AG04449 (cell line): Measurements from ENCODE around the gene GFPT1.
A peak's percentile ranks its signal among the peaks of the same experiment; 100 is the strongest.

Experiments
- CTCF ChIA-PET: fragments of 350-600 bp; formaldehyde crosslinking; extraction: SDS; loops from one replicate; lab custom pipeline; 2021; ENCODE audit warnings: antibody characterized with exemption; lab: Yijun Ruan, JAX
- POLR2A ChIA-PET: fragments of 400-600, 350-600 bp; formaldehyde crosslinking; extraction: SDS; loops from one replicate; lab custom pipeline; 2020; ENCODE audit warnings: antibody characterized with exemption, inconsistent platforms; lab: Yijun Ruan, JAX
- DNase-seq: peaks from one replicate; pipeline ENCODE4 v3.0.0-alpha.2; 2010; ENCODE audit warnings: low read depth, low spot score
- H3K4me3 ChIP-seq: 2 replicates; pipeline ENCODE4 v1.5.1; 2011; ENCODE audit warnings: low read depth, mild to moderate bottlenecking, control low read depth, low read length
- CTCF ChIP-seq: IDR thresholded peaks from one replicate; pipeline ENCODE4 v1.5.1; 2011; ENCODE audit warnings: mild to moderate bottlenecking, moderate library complexity, low read length, control low read depth, inconsistent platforms; ENCODE audit not compliant: insufficient read depth; ENCODE audit errors: missing control alignments

The GFPT1 gene

GRCh38 chr2:69386789-69387734 lies at the start of gene GFPT1:
Gene GFPT1 (minus strand): TSS chr2:69387227. CDS start chr2:69387071, 156 bp downstream.
- ChIA-PET POLR2A (no interaction called here), CTCF (interaction anchor here (0.7 to 5.7 kb wide), 3 partner anchors 11 to 329 kb away, joined by 3 to 32 read pairs (median 7); partner anchors contain the start of gene NFU1)
- peak; percentile 50 for DNase-seq
- H3K4me3 ChIP-seq = peak within 1 kb of the TSS; percentile 87
- no peak for TF ChIP-seq CTCF

GRCh38 chr2:69436596-69436937 lies 49.5 kb upstream of the GFPT1 start:
- DNase-seq = no peak
- TF ChIP-seq CTCF = no peak
- H3K4me3 ChIP-seq = peak overlapping the region; percentile 95
- ChIA-PET CTCF (interaction anchor here (0.7 to 2.7 kb wide), 29 partner anchors 8 to 287 kb away, joined by 3 to 19 read pairs (median 5); no protein-coding TSS in a partner anchor), POLR2A (interaction anchor here (0.7 to 1.7 kb wide), 4 partner anchors 7 to 280 kb away, joined by 3 to 6 read pairs (median 4); no protein-coding TSS in a partner anchor)

GRCh38 chr2:69434753-69435152 lies 47.7 kb upstream of the GFPT1 start:
- ChIA-PET CTCF (no interaction called here), POLR2A (no interaction called here)
- TF ChIP-seq CTCF = no peak
- no peak for DNase-seq
- no peak overlapping the region for H3K4me3 ChIP-seq

- CTCF ChIA-PET = interaction anchor here (1.7 to 1.9 kb wide), 2 partner anchors 7 to 10 kb away, joined by 5 read pairs; partner anchors contain the start of gene NFU1
- POLR2A ChIA-PET = interaction anchor here (1.9 kb wide), 1 partner anchor 8 kb away, joined by 6 read pairs; the partner anchor contains the start of gene NFU1
Observed at GRCh38 chr2:69429491-69430183, 42.6 kb upstream of the GFPT1 start.

GRCh38 chr2:69428981-69429380 lies 42.0 kb upstream of the GFPT1 start:
- no peak for TF ChIP-seq CTCF
- ChIA-PET POLR2A (interaction anchor here (1.9 kb wide), 1 partner anchor 8 kb away, joined by 6 read pairs; the partner anchor contains the start of gene NFU1), CTCF (interaction anchor here (1.7 kb wide), 1 partner anchor 8 kb away, joined by 5 read pairs; the partner anchor contains the start of gene NFU1)
- no peak overlapping the region for H3K4me3 ChIP-seq
- no peak for DNase-seq

More at GRCh38 chr2:69429491-69430183, 42.6 kb upstream of the GFPT1 start:
- H3K4me3 ChIP-seq = no peak overlapping the region
- no peak for TF ChIP-seq CTCF
- DNase-seq = no peak
